HG02642 (cell line): ENCODE results near the gene PIK3R2.
"Not testable (repeated sequence)": the region's sequence is repeated elsewhere in the genome, so short reads cannot be mapped to it uniquely, and the experiment has no call there.

ENCODE experiments used
- ATAC-seq: cut with Tn5 transposase; IDR thresholded peaks from one replicate; pipeline ENCODE4 v1.9.1; 2021; ENCODE audit warnings: mild to moderate bottlenecking; ENCODE audit not compliant: unreplicated experiment, poor library complexity

The PIK3R2 gene

DNA sequence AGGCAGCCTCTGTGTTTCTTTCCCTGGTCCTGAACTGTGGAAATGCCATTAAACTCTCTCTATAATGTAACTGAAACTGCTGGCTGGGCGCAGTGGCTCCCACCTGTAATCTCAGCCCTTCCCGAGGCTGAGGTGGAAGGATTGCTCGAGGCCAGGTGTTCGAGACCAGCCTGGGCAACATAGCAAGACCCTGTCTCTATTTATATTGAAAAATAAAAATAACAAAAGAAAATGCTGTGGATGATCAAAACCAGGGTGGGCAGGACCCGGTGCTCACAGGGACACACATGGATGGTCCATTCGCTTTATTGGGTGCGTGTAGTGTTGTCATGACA is 43.5 kb downstream of the PIK3R2 start:
- no peak for ATAC-seq

DNA sequence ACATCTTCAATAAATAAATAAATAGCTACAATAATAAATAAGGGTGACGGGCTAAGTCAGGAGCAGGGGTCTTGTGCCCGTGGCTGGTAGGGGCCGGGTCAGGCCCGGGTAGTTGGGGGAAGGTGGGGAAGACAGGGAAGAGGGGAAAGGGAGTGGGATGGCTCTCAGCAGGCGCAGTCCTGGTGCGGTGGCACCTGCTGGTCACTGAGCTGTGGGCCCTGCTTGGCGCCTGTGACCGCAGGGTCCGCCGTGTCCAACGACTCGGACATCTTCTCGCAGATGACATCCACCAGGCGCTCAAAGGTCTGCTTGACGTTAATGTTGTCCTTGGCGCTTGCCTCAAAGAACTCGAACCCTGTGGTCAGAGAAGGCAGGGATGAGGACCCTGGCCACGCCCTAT is 44.3 kb downstream of the PIK3R2 start:
- no peak for ATAC-seq

DNA sequence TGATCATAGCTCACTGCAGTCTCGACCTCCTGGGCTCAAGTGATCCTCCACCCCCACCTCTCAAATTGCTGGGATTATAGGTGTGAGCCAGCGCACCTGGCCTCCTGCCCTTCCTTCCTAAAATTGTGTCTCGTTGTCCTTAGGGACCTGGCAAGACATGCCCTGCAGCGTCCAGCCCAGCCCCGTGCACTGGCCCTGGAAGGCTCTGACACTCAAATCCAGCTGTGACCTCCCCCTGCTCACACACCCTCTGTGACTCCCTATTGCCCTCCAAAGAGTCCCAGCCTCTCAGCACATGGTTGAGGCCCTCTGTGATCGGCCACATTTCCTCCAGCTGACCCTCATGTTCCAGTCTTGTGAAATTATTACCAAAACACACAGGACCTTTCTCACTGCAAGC is 45.0 kb downstream of the PIK3R2 start:
- no peak for ATAC-seq

DNA sequence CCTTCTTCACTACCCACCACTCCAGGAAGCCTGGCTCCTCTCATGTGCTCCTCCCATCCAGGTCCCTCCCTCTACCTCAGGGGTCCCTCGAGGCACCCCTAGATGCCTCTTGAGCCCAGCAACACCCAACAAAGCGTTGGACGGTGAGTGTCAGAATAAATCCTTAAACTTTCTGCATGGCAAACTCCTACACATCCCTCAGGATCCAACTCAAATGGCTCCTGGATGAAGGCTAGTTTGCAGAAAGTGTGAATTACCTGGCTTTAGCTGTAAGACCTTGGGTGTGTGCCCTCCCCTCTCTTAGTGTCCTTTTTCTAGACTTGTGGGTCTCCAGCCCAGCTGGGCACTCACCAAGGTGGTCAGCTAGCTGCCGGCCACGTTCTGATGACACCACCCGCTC is 45.4 kb downstream of the PIK3R2 start:
- ATAC-seq: no peak

DNA sequence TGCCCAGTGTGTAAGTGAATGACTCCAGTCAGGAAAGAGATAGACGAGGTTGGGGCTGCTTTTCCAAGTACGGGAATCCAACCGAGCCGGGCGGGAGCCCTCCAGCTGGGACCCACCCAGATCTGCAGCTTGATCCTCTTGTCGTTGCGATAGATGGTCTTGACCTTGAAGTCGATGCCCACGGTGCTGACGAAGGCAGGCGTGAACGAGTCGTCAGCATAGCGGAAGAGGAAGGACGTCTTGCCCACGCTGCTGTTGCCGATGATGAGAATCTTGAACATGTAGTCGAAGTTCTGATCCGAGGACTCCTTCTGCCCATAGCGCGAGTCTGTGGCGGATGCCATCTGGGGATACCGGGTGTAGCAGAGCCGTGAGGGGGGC is 49.4 kb downstream of the PIK3R2 start:
- no peak for ATAC-seq

DNA sequence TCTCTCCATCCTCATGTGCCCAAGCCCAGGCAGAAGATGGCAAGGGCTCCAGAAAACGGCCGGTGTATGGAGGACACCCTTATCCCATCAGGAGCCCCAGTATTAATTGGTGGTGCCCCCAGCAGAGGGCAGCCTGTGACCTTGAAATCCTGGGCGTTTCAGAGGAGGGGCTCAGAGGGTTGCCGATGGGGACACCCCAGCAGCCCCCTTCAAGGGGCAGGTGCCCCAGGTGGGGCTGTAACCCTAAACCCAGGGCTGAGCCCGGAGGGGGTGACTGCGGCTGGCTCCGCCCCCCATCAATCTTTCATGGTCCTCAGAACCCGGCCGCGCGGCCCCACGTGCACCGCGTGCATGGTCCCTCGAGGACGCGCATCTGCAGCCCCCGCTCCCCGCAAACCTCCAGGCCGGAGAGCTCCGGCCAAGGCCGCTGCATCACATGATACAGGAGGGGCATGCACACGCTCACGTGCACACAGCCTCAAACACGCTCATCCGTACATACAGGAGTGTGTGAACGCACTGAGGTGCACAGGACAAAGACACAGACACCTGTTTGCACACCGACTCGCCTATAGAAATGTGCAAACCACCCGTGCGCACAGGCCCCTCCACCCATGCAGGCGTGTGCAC is 49.9 kb downstream of the PIK3R2 start:
- no peak for ATAC-seq

DNA sequence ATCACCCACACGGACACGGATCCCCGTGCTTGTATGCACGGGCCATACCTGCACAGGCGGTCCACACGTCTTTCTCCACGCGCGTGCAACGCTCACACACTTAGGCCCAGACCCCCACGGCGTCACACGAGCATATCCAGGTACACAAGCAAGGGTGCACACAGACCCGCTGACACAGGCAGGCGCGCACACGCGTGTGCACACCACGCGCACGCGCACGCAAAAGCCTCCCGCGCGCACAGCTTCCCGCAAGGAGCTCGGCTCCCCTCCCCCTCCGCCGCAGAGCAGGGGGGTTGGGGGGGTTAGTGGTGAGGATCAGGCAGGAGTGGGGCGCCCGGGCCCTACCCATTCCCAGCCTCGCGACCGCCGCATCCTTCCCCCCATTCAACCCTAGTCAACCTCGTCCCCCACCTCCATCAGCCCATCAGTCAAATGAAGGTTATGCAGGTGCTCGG is 50.5 kb downstream of the PIK3R2 start:
- ATAC-seq: no peak

DNA sequence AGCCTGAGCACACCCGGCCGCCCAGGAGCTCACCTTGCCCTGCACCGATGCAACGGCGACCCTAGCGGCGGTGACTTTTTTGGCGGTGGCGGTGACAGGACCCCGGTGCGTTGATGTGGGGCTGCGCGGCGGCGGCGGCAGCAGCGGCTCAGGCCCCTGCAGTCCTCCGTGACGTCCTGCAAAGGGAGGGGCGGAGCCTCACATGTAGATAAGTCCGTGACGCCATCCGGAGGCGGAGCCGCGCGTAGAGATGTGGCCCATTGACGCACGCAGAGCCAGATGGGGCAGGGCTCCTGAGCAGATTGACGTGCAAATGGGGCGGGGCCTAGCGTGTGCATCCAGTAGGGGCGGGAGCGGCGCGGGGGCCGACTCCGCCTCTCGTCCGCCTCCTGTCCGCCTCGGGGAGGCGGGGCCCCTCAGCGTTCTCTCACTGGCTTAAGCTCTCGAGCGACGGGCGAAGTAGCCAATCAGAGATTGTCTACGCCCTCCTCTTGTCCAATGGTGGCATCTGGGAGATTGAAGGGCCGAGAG is 51.0 kb downstream of the PIK3R2 start, which contains the start of gene RAB3A:
RAB3A (minus strand) TSS at position 180 of the 531 bp plus-strand sequence. CDS start 1,302 bp downstream, outside the sequence.
- ATAC-seq: peak; percentile 92

DNA sequence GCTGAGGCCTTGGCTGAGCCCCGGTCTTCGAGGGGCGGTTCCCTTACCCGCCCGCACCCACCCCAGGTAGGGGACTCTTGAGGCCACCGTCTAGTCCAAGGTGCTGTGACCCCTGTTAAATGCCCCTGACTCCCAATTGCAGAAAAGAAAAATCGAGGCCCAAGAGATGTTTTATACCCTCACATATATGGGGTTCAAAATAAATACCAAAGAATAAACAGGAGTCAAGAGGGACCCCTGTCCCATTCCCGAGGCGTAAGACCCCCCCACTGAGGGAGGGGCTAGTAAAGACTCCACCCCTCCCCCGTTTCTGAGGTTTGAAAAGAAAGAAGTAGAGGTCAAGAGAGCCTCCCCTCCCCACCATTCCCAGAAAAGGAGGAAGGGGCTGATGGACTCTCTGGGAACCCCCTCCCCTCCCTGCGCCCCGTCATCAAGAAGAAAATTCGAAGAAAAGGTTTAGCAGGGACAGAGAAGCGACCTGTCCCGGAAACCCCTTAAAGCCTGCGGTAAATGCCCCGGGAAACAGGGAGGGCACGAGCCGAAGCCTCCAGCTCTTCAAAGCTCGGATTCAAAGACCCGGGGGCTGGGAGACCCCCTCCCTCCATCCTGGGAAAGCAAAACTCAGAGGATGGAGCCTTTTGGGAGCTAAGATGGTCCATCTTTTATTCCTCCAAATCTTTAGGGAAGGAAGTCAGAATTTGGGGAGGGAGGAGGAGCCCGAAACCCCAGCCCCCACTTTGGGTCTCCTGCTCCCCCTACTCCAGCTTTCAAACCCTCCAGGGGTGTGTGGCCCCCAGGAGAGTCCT is 51.6 kb downstream of the PIK3R2 start:
- peak; percentile 19 for ATAC-seq

DNA sequence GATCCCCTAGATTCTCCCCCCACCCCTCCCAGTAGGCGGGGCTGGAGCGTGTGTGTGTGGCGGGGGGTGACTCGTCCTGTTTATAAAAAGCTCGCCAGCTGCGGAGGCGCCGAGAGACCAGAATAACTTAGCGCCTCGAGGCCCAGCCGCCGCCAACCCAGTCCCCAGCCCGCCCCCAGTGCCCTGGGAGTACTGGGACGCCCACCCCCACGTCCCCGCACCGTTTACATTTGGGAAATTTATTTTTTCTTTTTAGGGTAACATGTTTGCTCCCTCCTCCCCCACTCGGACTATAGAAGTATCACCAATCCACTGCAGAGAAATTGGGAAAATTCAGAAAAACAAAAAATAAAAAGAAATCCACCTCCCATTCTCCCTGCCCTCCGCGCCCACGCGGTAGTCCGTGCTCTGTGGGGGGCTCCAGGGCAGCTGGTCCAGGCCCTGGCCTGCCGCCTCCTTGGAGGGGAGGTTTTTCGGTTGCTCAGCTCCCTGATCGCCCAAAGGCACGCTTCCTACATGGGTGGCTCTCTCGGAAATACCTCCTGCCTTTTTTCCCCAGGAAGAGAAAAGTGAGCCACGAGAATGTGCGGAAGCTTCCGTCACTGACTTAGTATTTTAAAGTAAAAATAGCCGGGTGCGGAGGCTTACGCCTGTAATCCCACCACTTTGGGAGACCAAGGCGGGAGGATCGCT is 52.4 kb downstream of the PIK3R2 start:
- no peak for ATAC-seq

DNA sequence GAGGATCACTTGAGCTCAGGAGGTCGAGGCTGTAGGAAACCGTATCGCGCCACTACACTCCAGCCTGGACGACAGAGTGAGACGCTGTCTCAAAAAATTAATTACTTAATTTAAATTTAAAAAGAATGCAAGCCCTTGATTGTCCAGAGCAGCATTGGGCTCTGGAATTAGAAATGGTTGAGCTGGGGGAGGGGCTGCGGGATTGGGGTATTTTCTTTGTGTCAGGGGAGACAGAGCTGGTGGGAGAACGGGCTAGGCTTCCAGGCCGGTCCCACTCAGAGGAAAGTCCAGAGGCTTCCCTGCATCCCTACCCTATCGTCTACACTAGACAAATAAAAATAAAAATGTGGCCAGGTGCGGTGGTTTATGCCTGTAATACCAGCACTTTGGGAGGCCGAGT is 53.1 kb downstream of the PIK3R2 start:
- no peak for ATAC-seq

DNA sequence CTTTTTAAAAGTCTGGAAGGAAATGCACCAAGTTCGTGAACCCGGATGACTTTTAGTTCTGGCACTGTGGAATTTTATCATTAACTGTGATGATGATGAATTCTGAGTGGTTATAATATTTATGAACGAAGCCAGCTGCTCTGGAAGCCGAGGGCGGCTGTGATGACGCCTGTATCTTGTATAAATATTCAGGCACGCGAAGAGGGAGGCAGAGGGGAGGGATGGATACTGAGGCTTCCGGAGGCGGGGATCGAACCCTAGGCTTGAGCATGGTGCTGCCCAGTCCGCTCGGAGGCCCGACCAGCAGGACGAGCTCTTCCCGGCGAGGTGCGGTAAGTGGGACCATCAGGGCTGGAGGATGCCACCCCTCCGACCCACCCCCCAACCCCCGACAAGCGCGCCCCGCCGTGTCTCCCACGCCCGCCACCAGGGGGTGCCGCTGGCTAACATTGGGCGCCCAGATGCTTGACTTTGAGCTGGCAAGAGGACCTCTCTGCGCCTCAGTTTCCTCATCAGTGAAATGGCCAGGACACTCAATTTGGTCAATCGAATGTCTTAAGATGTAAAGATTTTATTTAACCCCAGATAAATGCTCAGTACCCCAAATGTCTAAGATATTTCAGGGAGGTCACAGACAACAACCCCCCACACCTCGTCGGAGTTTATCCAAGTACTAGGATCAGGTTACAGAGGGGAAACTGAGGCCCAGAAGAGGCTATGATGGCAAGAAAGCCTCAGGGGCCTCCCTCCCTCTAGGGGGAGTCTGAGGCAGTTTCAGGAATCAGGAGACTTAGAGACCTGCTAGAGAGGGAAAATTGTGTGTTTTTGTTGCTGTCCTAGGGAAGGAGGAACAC is 55.4 kb downstream of the PIK3R2 start:
- no peak for ATAC-seq

DNA sequence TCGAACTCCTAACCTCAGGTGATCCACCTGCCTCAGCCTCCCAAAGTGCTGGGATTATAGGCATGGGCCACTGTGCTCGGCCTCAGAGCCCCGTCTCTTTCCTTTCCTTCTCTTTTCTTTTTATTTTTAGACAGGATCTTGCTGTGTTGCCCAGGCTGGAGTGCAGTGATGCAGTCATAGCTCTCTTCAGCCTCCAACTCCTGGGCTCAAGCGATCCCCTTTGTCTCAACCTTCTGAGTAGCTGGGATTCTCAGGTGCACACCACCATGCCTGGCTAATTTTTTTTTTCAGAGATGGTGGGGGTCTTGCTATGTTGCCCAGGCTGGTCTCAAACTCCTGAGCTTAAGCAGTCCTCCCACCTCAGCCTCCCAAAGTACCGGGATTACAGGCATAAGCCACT is 56.9 kb downstream of the PIK3R2 start:
- ATAC-seq: not testable (repeated sequence)

DNA sequence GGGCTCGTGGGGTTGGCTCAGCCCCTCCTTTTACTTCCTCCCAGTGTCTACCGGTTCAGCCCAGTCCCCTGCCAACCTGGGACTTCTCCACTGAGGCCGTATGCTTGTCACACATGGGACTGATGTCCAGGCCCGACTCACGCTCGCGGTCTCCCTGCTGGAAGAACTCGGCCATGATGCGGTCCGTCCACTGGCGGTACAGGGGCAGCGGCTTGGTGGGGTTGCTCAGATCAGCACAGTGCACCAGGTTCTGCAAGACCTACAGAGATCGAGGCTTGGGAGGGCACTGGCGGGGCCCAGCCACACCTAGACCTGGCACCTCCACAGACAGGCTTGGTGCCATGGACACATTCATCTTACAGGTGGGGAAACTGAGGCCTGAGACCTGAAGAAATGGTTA is 58.7 kb downstream of the PIK3R2 start:
- no peak for ATAC-seq

DNA sequence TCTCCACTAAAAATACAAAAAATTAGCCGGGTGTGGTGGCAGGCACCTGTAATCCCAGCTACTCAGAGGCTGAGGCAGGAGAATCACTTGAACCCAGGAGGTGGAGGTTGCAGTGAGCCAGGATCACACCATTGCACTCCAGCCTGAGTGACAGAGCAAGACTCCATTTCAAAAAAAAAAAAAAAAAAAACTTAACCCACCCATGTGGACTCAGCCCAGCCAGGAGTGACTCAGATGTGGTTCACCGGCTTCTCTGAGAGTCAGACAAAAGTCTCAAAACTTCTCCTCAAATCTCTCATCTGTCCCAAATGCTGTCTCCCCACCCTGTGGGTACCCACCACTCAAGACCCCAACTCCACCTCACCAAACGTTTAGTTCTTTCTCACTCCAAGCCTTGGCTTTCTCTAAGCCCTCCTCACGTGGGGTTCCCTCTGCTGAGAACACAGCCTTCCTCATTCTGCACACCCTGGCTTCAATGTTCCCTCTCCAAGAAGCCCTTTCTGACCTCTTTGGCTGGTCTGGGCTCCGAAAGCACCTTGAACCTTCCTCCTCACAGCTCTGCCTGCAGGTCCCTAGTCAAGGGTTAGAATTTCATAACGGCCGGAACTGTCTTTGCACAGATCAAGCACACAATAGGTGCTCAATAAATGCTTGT is 61.9 kb downstream of the PIK3R2 start:
- no peak for ATAC-seq

DNA sequence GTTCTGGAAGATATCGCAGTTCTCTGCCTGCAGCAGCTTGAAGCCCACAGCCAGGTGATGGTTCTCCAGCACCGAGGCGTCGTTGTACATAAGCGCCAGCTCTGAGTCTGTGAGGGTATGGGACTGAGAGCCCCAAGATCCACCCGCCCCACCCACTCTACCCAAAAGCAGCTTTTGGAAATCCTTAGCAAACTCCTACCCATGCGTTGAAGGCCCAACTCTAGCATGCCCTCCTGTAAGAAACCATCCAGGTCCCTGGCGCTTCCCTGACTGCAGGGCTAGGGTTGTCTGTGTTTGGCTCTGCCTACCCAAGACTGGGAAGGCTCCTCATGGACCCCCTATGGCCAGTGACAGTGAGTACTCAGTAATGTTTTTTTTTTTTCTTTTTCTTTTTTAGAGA is 63.8 kb downstream of the PIK3R2 start:
- ATAC-seq: no peak

DNA sequence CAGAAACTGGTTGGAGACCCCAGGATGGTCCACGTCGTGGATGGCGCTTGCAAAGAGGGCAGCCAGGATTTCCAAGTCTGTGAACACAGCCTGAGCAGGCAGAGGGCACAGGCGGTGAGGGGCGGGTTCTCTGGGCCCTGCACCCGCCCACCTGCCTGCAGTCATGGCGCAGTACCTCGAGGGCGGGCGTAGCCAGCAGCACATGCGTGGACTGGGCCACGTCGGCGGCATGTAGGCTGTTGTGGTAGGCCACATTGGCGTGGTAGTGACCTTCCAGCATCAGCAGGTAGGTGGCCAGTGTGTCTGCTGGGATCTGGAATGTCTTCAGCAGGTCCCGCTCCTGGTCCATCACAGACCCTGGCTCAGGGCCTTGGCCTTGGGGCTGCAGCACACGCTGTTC is 65.2 kb downstream of the PIK3R2 start:
- no peak for ATAC-seq

DNA sequence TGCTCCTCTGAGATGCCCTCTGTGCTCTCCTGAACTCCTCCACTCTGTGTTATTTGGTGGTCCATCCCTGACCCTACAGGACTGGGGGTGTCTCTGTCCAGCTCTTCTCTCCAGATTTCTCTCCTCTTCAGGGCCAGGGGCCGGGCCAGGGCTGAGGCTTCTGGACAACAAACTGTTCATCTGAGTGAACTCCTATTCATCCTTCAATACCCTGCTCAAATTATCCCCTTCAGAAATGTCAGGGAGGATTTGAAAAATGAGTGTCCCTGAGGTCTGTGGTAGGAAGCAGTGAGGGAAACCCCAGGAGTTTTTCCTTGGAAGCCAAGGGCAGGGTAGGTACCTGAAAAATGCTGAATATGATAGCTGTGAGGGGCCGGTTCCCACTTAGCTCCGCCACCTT is 65.6 kb downstream of the PIK3R2 start:
- no peak for ATAC-seq
